Stimulated activated CD8-positive, alpha-beta memory T cell treated with anti-CD3 and anti-CD28 coated beads, Interleukin-12 subunit alpha, Interleukin-12 subunit beta, amount 100 ng/mL, for 4 hours (primary cell): ENCODE data around the gene MUC12.

Experiments
- DNase-seq: peaks from one replicate; pipeline ENCODE4 v3.0.0-alpha.2; 2020; ENCODE audit warnings: low read depth

MUC12 gene

DNA sequence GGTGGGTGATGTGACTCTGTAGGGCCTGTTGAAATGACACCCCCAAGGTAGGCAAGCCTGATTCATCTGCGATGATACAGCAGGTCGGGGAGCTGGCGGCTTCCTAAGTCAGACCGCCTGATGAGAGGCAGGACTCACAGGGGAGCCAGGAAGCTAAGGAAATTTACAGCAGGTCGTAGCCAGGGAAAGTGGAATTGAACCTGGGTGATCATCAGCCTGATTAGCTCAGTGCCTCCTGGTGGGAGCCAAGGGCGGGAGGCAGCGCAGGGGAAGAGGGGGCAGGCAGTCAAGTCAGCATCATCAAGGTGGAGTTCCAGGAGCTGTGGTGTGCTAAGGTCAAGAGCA is 97.4 kb downstream of the MUC12 start:
- DNase-seq: no peak

DNA sequence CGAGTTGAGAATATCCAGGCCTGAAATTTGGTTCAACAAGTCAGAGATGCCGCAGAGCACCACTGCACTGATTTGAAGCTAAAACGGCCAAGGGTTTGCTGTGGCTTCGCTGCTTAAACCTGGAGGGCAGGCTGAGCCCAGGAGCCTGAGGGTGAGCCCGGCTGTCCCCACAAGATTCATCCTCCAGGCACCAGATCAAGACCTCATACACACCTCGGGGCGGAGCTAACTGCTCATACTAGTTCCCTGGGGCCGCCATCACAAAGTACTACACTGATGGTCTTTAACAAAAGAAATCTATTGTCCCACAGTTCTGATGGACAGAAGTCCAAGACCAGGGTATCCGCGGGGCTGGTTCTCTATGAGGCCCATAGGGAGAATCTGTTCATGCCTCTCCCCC is 99.0 kb downstream of the MUC12 start:
- no peak for DNase-seq
